HEK293T (cell line): ENCODE measurements around the gene UGT1A1.

Source experiments
- CTCF ChIA-PET: fragments of 350-600 bp; formaldehyde crosslinking; extraction: SDS; loops from one replicate; lab custom pipeline; 2021; ENCODE audit warnings: antibody characterized with exemption, inconsistent platforms; lab: Yijun Ruan, JAX
- POLR2A ChIA-PET: fragments of 350-600 bp; formaldehyde crosslinking; extraction: SDS; loops from one replicate; lab custom pipeline; 2020; ENCODE audit warnings: antibody characterized with exemption, inconsistent platforms; lab: Yijun Ruan, JAX
- DNase-seq: peaks from one replicate; pipeline ENCODE4 v3.0.0; 2012; ENCODE audit warnings: mixed read lengths; ENCODE audit errors: extremely low spot score
- ARNT ChIP-seq: fragments of 450-650 bp; IDR thresholded peaks from 2 replicates; pipeline ENCODE4 v1.6.1; 2017; ENCODE audit warnings: mild to moderate bottlenecking
- BHLHE40 ChIP-seq: fragments of 450-650 bp; IDR thresholded peaks from 2 replicates; pipeline ENCODE4 v1.6.1; 2016; ENCODE audit warnings: mild to moderate bottlenecking, moderate library complexity, borderline replicate concordance
- CTBP1 ChIP-seq: fragments of 450-650 bp; IDR thresholded peaks from 2 replicates; pipeline ENCODE4 v1.6.1; 2016; ENCODE audit warnings: borderline replicate concordance
- ELF4 ChIP-seq: fragments of 450-650 bp; IDR thresholded peaks from 2 replicates; pipeline ENCODE4 v1.6.1; 2017; ENCODE audit warnings: antibody characterized with exemption
- FOXA1 ChIP-seq: fragments of 450-650 bp; IDR thresholded peaks from 2 replicates; pipeline ENCODE4 v1.6.1; 2016; ENCODE audit warnings: mild to moderate bottlenecking
- FOXK2 ChIP-seq: fragments of 450-650 bp; IDR thresholded peaks from 2 replicates; pipeline ENCODE4 v1.6.1; 2016; ENCODE audit warnings: mild to moderate bottlenecking
- FOXM1 ChIP-seq: fragments of 450-650 bp; IDR thresholded peaks from 2 replicates; pipeline ENCODE4 v1.6.1; 2017; ENCODE audit warnings: mild to moderate bottlenecking, borderline replicate concordance
- HDGF ChIP-seq: fragments of 450-650 bp; IDR thresholded peaks from 2 replicates; pipeline ENCODE4 v1.6.1; 2017; ENCODE audit warnings: antibody characterized with exemption, borderline replicate concordance
- L3MBTL2 ChIP-seq: fragments of 450-650 bp; conservative IDR thresholded peaks from 2 replicates; pipeline ENCODE4 v1.6.1; 2016; ENCODE audit warnings: mild to moderate bottlenecking
- LEF1 ChIP-seq: fragments of 450-650 bp; IDR thresholded peaks from 2 replicates; pipeline ENCODE4 v1.6.1; 2017; ENCODE audit warnings: mild to moderate bottlenecking, borderline replicate concordance
- NFRKB ChIP-seq: fragments of 450-650 bp; IDR thresholded peaks from 2 replicates; pipeline ENCODE4 v1.6.1; 2016; ENCODE audit warnings: mild to moderate bottlenecking, moderate library complexity
- SP1 ChIP-seq: fragments of 450-650 bp; IDR thresholded peaks from 2 replicates; pipeline ENCODE4 v1.6.1; 2017
- SUZ12 ChIP-seq: fragments of 450-650 bp; IDR thresholded peaks from 2 replicates; pipeline ENCODE4 v1.6.1; 2016; ENCODE audit warnings: mild to moderate bottlenecking
- TARDBP ChIP-seq: fragments of 450-650 bp; IDR thresholded peaks from 2 replicates; pipeline ENCODE4 v1.6.1; 2016
- ZNF384 ChIP-seq: fragments of 450-650 bp; IDR thresholded peaks from 2 replicates; pipeline ENCODE4 v1.6.1; 2016
- TF ChIP-seq, protein P1 (sequence below): fragments of 450-650 bp; IDR thresholded peaks from 2 replicates; pipeline ENCODE4 v1.6.1; 2016

Gene UGT1A1

GRCh38 chr2:233792720-233793119 is 32.6 kb downstream of the UGT1A1 start:
- TF ChIP-seq BHLHE40 (no peak), SP1 (no peak), LEF1 (no peak), FOXM1 (no peak), TARDBP (no peak), ARNT (no peak), SUZ12 (no peak), L3MBTL2 (no peak), ZNF384 (no peak), NFRKB (no peak), FOXA1 (no peak), HDGF (no peak)
- TF ChIP-seq, protein P1, sequence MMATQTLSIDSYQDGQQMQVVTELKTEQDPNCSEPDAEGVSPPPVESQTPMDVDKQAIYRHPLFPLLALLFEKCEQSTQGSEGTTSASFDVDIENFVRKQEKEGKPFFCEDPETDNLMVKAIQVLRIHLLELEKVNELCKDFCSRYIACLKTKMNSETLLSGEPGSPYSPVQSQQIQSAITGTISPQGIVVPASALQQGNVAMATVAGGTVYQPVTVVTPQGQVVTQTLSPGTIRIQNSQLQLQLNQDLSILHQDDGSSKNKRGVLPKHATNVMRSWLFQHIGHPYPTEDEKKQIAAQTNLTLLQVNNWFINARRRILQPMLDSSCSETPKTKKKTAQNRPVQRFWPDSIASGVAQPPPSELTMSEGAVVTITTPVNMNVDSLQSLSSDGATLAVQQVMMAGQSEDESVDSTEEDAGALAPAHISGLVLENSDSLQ: no peak
- DNase-seq: no peak
- POLR2A ChIA-PET: no interaction called here
- CTCF ChIA-PET: no interaction called here

DNA sequence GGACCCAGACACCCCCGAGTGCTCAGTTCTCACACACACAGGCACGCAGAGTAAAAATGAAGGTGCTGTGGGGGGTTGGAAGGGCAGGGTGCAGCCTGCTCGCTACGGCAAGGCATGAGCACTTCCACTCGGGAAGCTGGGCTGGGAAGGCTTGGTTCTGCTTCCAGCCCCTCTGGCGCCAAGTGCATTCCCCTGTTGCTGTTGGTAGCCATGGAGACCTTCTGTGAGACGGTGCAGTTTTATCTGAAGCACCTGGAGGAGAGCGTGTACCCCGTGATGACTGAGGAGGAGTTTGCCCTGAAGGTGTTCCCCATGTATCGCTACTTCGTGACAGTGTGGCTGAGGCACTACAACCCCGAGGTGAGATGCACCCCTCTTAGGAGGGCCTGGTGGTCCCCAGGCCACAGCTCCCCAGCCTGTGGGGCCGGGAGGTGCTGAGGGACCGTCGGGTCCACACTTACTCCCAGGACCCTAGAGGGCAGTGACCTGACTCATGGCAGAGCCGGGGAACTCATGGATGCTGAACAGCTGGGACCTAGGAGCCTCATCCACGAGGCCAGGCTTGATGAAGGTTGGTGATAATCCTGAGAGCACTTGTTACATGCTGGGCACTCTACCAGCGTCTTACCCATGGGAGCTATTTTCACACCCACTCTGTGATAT is 33.5 kb downstream of the UGT1A1 start:
- TF ChIP-seq HDGF (no peak), ARNT (no peak), FOXK2 (no peak), BHLHE40 (no peak), ELF4 (no peak), ZNF384 (no peak), SP1 (no peak), LEF1 (no peak), FOXM1 (no peak), NFRKB (no peak), SUZ12 (no peak), TARDBP (no peak), FOXA1 (no peak), L3MBTL2 (no peak), CTBP1 (no peak)
- TF ChIP-seq, protein P1: no peak
- POLR2A ChIA-PET: no interaction called here
- DNase-seq: no peak
- CTCF ChIA-PET: no interaction called here

GRCh38 chr2:233794128-233794658 is 34.1 kb downstream of the UGT1A1 start:
- ChIA-PET CTCF (no interaction called here), POLR2A (no interaction called here)
- TF ChIP-seq TARDBP (no peak), BHLHE40 (no peak), CTBP1 (no peak), L3MBTL2 (no peak), ZNF384 (no peak), SP1 (no peak)
- DNase-seq: no peak

GRCh38 chr2:233795735-233796171 is 35.7 kb downstream of the UGT1A1 start:
- CTCF ChIA-PET: no interaction called here
- POLR2A ChIA-PET: no interaction called here
- no peak for TF ChIP-seq SP1
- no peak for TF ChIP-seq FOXK2
- no peak for TF ChIP-seq HDGF
- TF ChIP-seq ELF4: no peak
- TF ChIP-seq L3MBTL2: no peak
- TF ChIP-seq, protein P1: no peak
- TF ChIP-seq TARDBP: no peak
- no peak for TF ChIP-seq ARNT
- TF ChIP-seq CTBP1: no peak
- no peak for TF ChIP-seq ZNF384
- TF ChIP-seq LEF1: no peak
- DNase-seq: no peak

GRCh38 chr2:233796254-233796653 is 36.2 kb downstream of the UGT1A1 start:
- ChIA-PET CTCF (no interaction called here), POLR2A (no interaction called here)
- TF ChIP-seq NFRKB (no peak), FOXA1 (no peak), SP1 (no peak), TARDBP (no peak), SUZ12 (no peak), CTBP1 (no peak)
- TF ChIP-seq, protein P1: no peak
- DNase-seq: no peak
